ENCODE data around the gene GFI1B. TPM values are rescaled to one million over a fixed set of nuclear protein-coding genes. Genes with fewer than 3 reads are reported as not detected.

Gene GFI1B
- total RNA-seq, 1 donor from 2014 or later = 1.1 TPM

- DNase-seq = no peak
- Histone ChIP-seq H3K27me3 (ENCODE audit: low read depth) (no peaks in the 10 kb centered on the region), H3K4me3 (no peak overlapping the region), H3K27ac (no peak overlapping the region), H3K4me1 (peaks cover 30% of the 10 kb centered on the region), H3K36me3 (no peaks in the 10 kb centered on the region), H3K9me3 (no peaks in the 10 kb centered on the region)
- ATAC-seq = no peak
- intact Hi-C loops (cut with DNase I) = no loop called here
- TF ChIP-seq CTCF (IDR thresholded peaks at IDR 0.05) = no peak
Observed at GRCh38 chr9:132946211-132946610, 32.3 kb upstream of the GFI1B start.

- intact Hi-C loops (cut with DNase I) = no loop called here
- Histone ChIP-seq H3K4me3 (no peak overlapping the region), H3K27ac (no peak overlapping the region), H3K36me3 (no peaks in the 10 kb centered on the region), H3K4me1 (peaks cover 24% of the 10 kb centered on the region), H3K9me3 (no peaks in the 10 kb centered on the region), H3K27me3 (ENCODE audit: low read depth) (no peaks in the 10 kb centered on the region)
- no peak for TF ChIP-seq CTCF (IDR thresholded peaks at IDR 0.05)
- no peak for ATAC-seq
- DNase-seq = no peak
Observed at GRCh38 chr9:132946631-132947295, 31.7 kb upstream of the GFI1B start.

- ATAC-seq (peak in 1 of 2 donors; percentile 13), DNase-seq (no peak)
- TF ChIP-seq CTCF (IDR thresholded peaks at IDR 0.05) = no peak
- intact Hi-C loops (cut with DNase I) = no loop called here
- Histone ChIP-seq H3K9me3 (no peaks in the 10 kb centered on the region), H3K4me3 (no peak overlapping the region), H3K4me1 (peaks cover 17% of the 10 kb centered on the region), H3K27ac (no peak overlapping the region), H3K27me3 (ENCODE audit: low read depth) (no peaks in the 10 kb centered on the region), H3K36me3 (no peaks in the 10 kb centered on the region)
Observed at GRCh38 chr9:132947756-132948155, 30.7 kb upstream of the GFI1B start.

- DNase-seq (no peak), ATAC-seq (no peak)
- TF ChIP-seq CTCF (IDR thresholded peaks at IDR 0.05) = no peak
Observed at GRCh38 chr9:132948482-132949050, 29.9 kb upstream of the GFI1B start.

GRCh38 chr9:132949709-132950108, 28.8 kb upstream of the GFI1B start:
- Histone ChIP-seq H3K27me3 (ENCODE audit: low read depth) (no peaks in the 10 kb centered on the region), H3K4me1 (peaks cover 6% of the 10 kb centered on the region), H3K36me3 (no peaks in the 10 kb centered on the region), H3K4me3 (no peak overlapping the region), H3K9me3 (peaks cover 3% of the 10 kb centered on the region), H3K27ac (no peak overlapping the region)
- no peak for TF ChIP-seq CTCF (IDR thresholded peaks at IDR 0.05)
- intact Hi-C loops (cut with DNase I) = no loop called here
- no peak for DNase-seq
- no peak for ATAC-seq

More at GRCh38 chr9:132948482-132949050, 29.9 kb upstream of the GFI1B start:
- Histone ChIP-seq H3K27ac (no peak overlapping the region), H3K4me3 (no peak overlapping the region), H3K27me3 (ENCODE audit: low read depth) (no peaks in the 10 kb centered on the region), H3K36me3 (no peaks in the 10 kb centered on the region), H3K9me3 (no peaks in the 10 kb centered on the region), H3K4me1 (peaks cover 8% of the 10 kb centered on the region)
- intact Hi-C loops (cut with DNase I) = no loop called here

All from lower lobe of right lung (tissue), 2 donors.